Measurements from ENCODE around the gene MCTP2.
A peak's percentile ranks its signal among the peaks of the same experiment; 100 is the strongest.

The MCTP2 gene, protein sequence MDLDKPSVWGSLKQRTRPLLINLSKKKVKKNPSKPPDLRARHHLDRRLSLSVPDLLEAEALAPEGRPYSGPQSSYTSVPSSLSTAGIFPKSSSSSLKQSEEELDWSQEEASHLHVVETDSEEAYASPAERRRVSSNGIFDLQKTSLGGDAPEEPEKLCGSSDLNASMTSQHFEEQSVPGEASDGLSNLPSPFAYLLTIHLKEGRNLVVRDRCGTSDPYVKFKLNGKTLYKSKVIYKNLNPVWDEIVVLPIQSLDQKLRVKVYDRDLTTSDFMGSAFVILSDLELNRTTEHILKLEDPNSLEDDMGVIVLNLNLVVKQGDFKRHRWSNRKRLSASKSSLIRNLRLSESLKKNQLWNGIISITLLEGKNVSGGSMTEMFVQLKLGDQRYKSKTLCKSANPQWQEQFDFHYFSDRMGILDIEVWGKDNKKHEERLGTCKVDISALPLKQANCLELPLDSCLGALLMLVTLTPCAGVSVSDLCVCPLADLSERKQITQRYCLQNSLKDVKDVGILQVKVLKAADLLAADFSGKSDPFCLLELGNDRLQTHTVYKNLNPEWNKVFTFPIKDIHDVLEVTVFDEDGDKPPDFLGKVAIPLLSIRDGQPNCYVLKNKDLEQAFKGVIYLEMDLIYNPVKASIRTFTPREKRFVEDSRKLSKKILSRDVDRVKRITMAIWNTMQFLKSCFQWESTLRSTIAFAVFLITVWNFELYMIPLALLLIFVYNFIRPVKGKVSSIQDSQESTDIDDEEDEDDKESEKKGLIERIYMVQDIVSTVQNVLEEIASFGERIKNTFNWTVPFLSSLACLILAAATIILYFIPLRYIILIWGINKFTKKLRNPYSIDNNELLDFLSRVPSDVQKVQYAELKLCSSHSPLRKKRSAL

DNA sequence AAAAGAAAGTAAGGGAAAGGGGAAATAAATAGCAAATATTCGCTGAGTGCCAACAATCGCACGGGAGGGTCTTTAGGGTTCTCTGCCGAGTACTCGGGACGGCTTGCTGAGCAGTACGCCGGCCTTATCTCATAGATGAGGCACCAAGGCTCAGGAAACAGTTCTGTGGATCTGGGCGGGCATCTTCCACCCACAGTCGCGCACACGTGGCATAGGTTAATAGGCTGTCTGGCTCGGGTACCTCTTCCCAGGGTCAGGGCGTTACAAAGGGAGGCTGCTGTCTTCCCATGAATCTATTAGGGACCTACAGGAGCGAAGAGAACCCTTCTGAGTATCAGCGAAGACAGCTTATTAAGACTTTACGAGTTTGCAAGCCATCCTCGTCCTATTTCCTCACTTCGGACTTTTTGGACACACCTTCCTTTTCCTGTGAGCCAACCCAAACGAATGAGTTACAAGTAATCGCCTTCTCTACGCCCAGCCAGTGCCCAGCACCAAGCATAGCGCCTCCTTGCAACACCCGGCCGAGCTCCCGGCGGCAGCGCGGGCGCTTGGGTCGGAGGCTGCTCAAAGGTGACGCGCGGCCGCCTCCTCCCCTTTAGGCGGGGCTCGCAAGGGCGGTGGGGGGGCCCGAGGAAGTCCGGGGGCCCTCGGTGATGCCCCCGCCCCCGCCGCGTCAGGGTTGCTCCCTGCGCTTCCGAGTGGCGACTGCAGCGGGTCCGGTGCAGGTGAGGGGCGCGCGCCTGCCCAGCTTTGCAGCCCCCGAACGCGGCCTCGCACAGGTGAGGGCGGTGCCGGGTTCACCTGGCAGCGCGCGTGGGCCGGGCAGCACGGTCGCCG, at the start of gene MCTP2:
Gene MCTP2, plus strand, starts transcription at position 679 of the 840 bp plus-strand sequence. CDS start 66,705 bp downstream, outside the sequence.
- peak; percentile 63 for DNase-seq

DNA sequence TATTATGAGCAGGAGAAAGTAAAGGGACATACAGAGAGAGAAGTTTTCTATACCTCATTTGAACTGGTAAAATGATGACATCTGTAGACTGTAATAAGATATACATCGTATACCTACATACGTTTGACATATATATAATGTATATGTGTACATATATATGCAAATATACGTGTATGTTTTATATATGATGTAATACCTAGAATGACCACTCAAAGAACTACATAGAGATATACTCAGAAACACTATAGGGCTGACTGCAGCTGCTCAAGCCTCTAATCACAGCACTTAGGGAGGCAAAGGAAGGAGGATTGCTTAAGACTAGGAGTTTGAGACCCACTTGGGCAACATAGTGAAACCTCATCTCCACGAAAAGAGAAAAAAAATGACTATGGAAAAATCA, 48.5 kb upstream of the MCTP2 start:
- no peak for DNase-seq

DNA sequence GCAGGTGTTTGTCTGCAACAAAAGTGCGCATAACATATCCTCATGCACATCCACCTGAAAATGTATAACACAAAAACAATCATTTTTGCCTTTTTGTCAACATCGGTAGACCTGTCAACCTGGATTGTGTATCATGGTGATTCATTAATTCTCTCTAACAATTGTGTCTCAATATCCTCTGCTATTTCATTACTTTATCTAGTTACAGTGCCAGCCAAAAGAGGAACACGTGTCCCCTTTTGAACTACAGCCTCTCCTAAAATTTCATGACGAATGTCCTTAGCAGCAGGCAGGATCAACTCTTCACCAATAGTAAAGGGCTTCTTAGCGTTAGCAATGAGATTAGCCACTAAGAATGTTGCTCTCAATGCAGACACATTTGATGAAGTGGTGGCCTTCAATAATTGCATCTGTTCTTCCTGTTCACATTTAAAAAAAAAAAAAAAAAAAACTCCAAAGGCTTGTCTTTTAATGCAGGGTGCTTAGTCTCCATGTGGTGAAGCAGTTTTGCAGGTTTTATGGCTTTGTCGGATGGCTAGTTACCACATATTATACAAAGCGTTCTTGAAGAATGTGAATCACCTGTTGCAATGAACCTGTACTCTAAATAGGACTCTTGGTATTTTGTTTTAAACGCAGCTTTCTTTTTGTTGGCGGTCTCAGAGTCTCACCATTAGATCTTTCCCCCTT, 45.7 kb upstream of the MCTP2 start:
- no peak for DNase-seq

DNA sequence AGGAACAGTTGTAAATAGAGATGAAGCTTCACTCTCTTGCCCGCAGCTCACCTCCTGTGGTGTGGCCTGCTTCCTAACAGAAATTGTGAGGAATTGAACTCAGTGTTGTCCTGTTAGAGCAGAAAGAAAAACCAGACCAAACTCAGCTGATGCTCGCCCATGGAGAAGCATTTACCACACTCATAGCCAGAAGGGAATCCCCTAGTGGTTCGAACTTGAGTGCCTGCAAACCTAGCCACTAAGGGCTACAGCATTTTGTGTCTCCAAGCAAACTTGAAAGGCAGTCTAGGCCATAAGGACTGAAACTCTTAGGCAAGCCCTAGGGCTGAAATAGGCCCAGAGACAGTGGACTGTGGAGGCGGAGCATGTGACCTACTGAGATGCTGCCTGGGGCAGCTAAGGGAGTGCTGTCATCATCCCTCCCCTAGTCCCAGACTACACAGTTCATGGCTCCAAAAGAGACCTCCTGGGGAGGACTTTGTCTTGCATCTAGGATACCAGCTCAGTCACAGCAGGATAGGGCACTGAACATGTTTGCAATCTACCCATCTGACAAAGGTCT, 44.5 kb upstream of the MCTP2 start:
- no peak for DNase-seq

DNA sequence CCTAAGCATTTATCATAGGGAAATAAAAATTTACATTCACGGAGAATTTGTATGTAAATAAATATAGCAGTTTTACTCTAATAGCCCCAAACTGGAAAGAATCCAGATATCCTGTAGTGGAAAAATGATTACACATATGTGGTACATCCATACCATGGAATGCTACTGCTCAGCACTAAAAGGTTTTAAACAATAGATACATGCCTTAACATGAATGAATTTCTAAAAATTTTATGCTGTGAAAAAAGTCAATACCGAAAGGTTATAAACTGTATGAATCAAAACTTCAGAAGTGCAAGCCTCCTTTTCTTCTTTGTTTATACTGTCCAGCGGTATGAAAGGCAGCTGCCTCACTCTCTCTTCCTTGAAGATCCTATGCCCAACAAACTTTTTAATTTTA, 37.5 kb upstream of the MCTP2 start:
- no peak for DNase-seq

DNA sequence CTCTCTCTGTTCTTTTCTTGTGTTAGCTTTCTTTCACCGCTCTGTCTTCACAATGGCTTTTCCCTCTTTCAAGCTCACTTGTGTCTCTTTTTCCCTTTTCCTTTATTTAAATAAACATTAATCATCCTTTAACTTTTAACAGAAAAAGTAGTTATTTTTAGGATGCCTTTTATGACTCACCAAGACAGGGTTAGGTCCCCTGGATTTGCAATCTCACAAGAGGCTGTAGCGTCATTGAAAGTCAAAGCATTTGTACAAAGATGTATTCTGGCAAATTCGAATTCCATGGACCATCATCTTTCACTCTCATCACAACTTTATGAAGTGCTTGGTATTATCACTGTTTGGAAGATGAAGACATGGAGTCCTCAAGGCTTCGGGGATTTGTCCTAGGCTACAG, 34.8 kb upstream of the MCTP2 start:
- DNase-seq = no peak

DNA sequence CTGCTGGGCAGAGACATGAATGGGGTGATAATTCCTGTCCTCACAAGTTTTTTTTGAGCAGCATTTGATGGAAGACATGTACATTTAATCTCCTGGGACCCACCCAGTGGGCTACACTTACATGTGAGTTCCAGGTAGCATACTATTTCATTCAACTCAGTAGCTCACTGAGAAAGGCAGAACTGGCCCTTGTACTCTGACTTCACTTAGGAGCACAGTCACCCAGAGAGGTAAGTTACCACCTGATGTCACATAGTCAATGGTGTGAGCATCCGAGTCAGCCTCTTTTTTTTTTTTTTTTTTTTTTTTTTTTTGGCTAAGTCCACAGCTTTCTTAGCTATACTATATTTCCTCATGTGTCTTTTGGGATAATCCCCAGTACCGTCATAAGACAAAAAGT, 32.7 kb upstream of the MCTP2 start:
- no peak for DNase-seq

DNA sequence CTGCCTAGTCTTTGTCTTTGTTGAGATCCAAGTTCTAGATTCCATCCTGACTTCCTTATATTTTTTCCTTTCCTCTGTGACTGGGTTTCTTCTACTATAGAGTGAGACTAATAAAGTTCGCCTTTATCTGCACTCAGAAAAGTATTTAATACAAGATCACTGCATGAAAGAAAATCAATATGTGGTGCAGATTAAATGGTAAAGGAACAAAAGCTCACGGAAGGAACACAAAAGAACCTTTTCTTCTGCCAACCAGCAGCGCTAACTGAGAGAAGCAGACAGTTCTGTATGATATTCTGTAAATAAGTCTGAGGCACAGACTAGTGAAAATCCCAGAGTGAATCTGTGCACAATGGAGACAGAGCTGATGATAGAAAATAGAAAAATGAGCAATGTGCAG, 31.6 kb upstream of the MCTP2 start:
- no peak for DNase-seq

DNA sequence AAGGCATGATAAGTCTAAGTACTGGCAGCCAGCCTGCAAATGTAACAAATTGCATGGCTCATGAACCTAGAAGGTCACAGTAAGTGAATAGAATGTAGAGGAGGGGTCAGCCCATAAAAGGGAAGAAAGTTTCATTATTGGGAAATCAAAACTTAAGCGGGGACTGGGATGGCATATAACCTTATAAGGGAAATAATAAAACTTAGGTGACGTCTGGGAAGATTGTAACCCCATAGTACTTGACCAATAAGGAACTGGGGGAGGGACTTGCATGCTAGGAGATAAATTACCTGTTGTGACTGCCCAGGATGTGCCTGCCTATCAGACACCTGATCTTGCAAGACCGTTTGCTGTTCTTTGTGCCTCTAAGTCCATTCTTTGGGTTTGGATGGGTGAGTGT, 28.1 kb upstream of the MCTP2 start:
- DNase-seq = no peak

DNA sequence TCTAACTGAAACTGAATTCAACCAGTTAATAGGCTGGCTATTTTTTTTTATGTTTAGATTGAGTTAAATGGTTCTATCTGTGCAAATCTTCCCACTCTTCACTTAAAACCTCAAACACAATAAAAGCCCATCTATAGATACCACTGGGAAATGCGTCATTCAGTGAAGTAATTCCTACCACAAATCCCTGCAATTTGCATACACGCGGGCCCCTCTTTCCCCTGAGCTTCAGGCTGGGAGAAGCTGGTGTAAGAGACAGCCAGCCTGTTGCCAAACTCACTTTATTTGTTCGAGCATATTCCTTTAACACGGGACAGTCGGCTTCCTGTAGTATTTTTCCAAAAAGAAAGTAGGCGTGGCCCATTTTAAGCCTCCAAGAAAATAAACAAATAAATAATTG, 26.0 kb upstream of the MCTP2 start:
- no peak for DNase-seq

DNA sequence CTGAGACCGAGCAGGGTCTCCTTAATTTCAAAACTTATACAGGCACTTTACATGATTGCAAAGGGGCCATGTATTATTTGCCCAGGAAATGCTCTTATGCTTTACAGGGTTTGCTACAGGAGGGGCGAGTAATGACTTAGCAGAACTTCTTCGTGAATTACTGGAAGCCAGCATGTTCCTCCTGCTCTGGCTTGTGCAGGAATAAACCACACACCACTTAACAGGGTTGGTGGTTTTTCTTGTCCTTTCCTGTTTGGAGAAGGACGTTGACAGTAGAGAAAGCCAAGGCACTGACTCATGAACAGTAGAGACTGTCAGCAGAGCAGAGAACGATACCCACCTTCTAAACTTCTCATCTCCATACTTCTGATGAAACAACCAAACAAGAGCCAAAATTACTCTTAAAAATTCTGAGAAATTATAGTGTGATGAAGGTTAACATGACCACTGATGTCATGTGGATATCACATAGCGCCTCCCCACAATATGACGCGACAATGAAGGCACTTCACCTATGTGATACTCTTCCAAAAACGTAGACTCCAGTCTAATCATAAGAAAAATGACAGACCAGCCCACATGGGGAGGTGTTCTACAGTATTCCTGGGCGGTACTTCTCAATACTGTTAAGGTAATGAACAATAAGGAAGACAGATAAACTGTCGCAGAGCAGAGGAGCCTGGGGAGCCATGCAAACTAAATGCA, 24.7 kb upstream of the MCTP2 start:
- DNase-seq = no peak

DNA sequence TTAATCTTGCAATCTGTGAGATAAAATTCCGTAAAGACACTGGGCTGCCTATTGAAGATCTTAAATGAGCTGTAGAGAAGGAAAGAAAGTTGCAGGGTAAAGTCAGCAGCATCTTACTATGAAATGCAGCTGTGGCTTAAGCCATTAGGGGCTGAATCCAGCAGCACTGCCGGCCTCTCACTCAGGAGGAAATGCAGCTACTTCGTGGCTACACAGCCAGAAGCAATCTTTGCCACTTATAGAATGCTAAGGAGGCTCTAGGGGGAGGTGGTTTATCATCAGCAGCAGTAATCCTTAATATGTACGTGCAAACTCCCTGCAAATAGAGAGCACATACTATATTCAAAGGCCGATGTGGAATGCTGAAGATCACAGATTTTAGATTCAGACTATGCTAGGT, 19.1 kb upstream of the MCTP2 start:
- no peak for DNase-seq

DNA sequence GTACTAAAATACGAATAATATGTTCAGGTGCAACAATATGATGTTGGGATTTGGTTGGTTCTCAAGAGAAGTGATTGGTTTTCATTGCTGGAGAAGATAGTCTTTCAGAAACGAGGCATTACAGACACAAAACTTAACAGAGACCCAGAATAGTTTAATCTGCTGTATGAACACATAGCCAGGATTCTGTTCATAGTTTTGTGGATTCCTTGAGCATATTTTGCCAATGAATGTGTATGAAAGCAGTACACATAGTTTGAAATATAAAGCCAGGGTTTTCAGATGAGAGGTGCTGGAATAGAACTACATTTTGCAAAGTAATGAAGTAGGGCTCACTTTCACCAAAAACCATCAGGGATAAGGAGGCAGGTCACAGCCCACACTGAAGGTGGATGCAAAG, 5.7 kb upstream of the MCTP2 start:
- DNase-seq = no peak

DNA sequence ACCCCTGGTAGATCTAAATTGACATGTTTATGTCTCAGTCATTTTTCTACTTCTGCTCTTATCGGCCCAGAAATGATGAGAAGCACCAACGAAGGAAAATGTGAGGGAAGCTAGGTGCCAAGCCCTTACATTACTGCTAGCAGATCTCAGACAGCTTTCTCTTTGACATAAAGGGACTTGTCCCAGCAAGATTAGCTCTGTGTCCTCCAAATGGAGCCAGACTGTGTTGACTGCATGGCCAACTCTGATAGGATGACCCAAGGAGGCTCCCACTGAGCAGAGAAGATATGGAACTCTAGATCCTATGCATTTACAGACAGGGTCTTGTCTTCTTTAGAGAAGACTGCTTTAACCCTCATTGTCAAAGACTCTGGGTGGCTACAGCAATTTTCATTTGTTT, 2.8 kb upstream of the MCTP2 start:
- no peak for DNase-seq

DNA sequence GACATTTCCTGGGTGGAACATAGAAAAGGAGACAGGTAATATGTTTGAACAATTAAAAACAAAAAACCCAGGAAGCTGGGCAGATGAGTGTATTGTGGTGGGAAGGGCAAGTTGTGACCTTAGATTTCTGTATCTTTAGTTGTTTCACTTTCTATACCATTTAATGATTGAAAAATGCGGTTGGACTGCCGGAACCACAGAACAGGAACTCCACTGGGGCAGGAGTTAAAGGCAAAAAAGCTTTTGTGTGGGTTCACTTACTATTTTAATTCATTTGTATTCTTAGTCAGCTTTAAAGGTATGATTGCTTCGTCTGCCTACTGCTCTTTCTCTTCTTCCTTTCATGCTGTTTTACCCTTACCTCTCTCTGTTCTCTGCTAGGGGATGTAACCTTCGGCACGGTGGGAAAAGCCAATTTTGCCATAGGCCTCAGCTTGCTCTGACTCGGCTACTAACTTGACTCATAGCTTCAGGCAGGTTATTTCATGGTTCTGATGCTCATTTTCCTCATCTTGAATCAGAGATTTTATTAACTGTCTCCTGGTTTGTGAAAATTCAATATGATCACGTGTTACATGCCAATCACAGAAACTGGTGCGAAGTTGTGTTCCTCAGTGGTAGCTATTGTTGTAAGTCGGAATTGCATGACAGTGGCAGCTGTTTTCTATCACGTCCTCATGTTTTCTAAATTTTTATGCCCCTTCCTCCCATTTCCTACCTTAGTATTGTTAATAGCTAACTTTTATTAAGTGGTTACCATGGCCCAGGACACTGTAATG, 1.6 kb upstream of the MCTP2 start:
- DNase-seq = no peak

DNA sequence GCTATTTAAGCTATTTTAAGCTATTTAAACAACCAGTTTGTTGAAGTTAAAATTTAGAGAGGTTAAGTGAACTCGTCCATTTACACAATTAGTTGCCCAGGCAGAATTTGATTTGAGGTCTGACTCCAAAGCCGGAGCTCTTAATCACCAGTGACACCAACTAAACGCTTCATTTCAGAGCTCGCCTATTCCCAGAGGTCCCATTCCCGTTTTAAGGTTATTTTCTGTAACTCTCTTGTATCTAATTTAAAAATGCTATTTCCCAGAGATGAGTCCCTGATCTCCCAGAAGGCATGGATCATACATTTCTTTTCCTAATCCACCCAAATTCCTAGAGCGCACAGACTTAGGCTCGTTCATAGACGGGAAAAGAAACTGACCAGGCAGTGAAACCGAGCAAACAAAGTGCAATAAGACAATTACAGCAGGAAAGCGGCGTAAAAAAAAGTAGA, 904 bp upstream of the MCTP2 start:
- DNase-seq = no peak

DNA sequence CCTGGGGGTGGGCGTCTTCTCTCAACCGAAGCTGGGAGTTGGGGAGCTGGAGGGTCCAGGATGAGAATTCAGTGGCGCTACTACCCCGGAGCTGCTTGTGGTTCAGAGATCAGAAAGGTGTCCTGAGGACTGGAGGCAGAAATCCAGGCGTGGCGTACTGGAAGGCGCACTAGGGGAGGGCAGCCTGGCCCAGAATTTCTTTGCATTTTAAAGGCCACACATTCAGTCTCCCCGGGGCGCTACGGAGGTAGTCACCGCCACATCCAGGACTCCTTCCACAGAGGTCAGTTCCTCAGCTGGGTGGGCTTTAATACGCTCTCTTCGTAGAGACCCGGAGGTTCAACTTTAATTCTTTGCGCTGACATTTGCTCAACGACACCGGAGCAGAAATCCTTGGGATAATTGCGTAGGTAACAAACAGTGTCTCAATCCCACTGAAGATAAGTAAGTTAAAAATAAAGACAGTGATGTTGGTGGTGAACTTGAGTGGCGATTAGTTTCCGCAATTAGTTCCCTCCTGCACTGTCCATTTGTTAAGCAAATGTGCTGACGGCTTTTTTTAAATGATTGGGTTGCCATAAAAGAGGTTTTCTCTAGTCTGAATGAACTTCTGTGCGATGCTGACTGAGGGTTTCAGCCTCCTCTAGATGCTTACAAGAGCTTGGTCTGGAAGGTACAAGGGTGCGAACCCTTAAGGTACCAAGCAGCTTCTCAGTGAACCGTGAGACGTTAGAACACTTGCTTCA, 535 bp downstream of the MCTP2 start:
- DNase-seq = no peak

DNA sequence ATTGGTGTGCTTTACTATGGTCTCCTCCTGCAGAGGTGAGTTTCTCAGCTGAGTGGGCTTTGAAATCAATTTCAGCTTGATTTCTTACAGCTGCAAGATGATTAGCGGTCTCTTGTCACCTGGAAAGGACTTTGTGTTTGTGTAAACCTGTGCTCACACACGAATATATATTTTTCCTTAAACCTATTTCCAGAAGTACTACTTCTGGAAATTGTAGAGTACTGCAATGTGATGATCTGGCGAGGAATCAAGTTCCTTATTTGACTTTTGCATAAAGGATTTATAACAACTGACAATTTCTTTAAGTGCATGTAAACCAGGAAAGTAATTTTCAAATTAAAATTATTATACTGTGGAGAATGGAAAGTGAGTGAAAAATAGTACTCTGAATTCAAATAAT, 2.1 kb downstream of the MCTP2 start:
- no peak for DNase-seq

DNA sequence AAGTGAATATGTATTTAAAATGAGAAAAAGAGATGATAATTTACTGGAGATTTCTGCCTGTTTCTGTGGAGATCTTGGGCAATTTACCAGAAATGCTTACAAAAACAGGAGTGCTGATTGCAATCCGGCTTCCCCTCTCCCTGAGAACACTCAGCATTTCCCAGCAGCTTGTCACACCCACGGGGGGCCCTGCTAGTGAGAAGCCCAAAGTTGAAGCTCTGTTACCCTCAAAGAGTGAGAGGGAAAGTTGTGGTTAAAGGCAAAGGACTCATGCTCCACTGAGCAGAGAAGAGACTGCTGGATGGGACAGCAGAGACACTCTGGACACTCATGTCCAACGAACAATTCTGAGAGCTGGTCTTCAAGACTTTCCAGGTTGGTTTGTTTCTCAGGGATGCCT, 2.9 kb downstream of the MCTP2 start:
- no peak for DNase-seq

DNA sequence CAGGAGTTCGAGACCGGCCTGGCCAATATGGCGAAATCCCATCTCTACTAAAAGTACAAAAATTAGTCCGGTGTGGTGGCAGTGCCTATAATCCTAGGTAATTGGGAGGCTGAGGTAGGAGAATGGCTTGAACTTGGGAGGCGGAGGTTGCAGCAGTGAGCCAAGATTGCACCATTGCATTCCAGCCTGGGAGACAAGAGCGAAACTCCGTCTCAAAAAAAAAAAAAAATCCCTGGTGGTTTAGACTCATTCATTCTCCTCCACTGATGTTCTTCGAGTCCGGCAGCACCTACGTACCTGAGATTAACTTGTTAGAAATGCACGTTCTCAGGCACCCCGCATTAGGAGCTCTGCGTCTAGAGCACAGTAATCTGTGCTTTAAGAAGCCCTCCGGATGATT, 3.7 kb downstream of the MCTP2 start:
- DNase-seq = no peak
